Testis (tissue), 2 donors: ENCODE measurements around the gene CR1L.
"Not testable (repeated sequence)": the region's sequence is repeated elsewhere in the genome, so short reads cannot be mapped to it uniquely, and the experiment has no call there.

Experiments
- CTCF ChIP-seq, 3 experiments: fragments of 450-650 bp in 2 of 3; fragments of 200-600 bp in 1 of 3; sonication (generic) in 1 of 3; IDR thresholded peaks; one replicate each; pipeline ENCODE4 v1.5.1; 2016 to 2019; ENCODE audit warnings: antibody characterized with exemption in 3 of 3, mild to moderate bottlenecking in 2 of 3, moderate library complexity in 1 of 3
- POLR2A ChIP-seq: fragments of 450-650 bp; IDR thresholded peaks from one replicate; pipeline ENCODE4 v1.6.1; 2017; ENCODE audit warnings: antibody characterized with exemption, mild to moderate bottlenecking, moderate library complexity

GRCh38 chr1:207738158-207738659, 93.3 kb downstream of the CR1L start:
- not testable (repeated sequence) for TF ChIP-seq CTCF (IDR thresholded peaks at IDR 0.05); POLR2A
